Osteoblast (primary cell): ENCODE data around the gene MRPS22. TPM values are rescaled to one million over a fixed set of nuclear protein-coding genes. Genes with fewer than 3 reads are reported as not detected.
A peak's percentile ranks its signal among the peaks of the same experiment; 100 is the strongest.

Experiments
- DNase-seq: peaks from one replicate; pipeline ENCODE4 v3.0.0; 2011; ENCODE audit warnings: low spot score, mixed read lengths; ENCODE audit not compliant: insufficient read length; ENCODE audit errors: missing footprints
- H2AFZ ChIP-seq: 2 replicates; pipeline ENCODE4 v1.6.0; 2011; ENCODE audit warnings: mild to moderate bottlenecking, low read length
- H3K27ac ChIP-seq: 2 replicates; pipeline ENCODE4 v1.5.1; 2011; ENCODE audit warnings: mild to moderate bottlenecking, low read depth, low read length, moderate library complexity
- H3K27me3 ChIP-seq: 2 replicates; pipeline ENCODE4 v1.6.0; 2012; ENCODE audit warnings: mild to moderate bottlenecking, control low read depth, inconsistent platforms, low read length, moderate library complexity; ENCODE audit not compliant: insufficient read depth
- H3K36me3 ChIP-seq: 2 replicates; pipeline ENCODE4 v1.5.1; 2011; ENCODE audit warnings: mild to moderate bottlenecking, low read length, control low read depth, moderate library complexity; ENCODE audit not compliant: insufficient read depth
- H3K4me1 ChIP-seq: 2 replicates; pipeline ENCODE4 v1.5.1; 2011; ENCODE audit warnings: mild to moderate bottlenecking, low read length, control low read depth, moderate library complexity; ENCODE audit not compliant: insufficient read depth
- H3K4me2 ChIP-seq: 2 replicates; pipeline ENCODE4 v1.6.0; 2011; ENCODE audit warnings: mild to moderate bottlenecking, low read length; ENCODE audit not compliant: insufficient read depth
- H3K4me3 ChIP-seq: fragments of 200-600 bp; sonication (generic); 3 replicates; pipeline ENCODE4 v1.5.1; 2012; ENCODE audit warnings: mild to moderate bottlenecking, low read length, inconsistent platforms; ENCODE audit not compliant: insufficient read depth
- H3K79me2 ChIP-seq: 2 replicates; pipeline ENCODE4 v1.6.0; 2012; ENCODE audit warnings: mild to moderate bottlenecking, low read length, control low read depth, inconsistent platforms; ENCODE audit not compliant: insufficient read depth
- H3K9me3 ChIP-seq: 2 replicates; pipeline ENCODE4 v1.5.1; 2011; ENCODE audit warnings: low read depth, low read length, control low read depth
- H4K20me1 ChIP-seq: 2 replicates; pipeline ENCODE4 v1.6.0; 2012; ENCODE audit warnings: mild to moderate bottlenecking, low read length, control low read depth; ENCODE audit not compliant: insufficient read depth
- total RNA-seq: library from RNA; depleted of rRNA; stranded (reverse); fragments of >200 nt; gene quantifications from 2 replicates; pipeline ENCODE4 v1.2.3, GENCODE V29; 2012
- TF ChIP-seq, protein P1 (sequence below): IDR thresholded peaks from 2 replicates; pipeline ENCODE4 v1.5.1; 2011; ENCODE audit warnings: mild to moderate bottlenecking, low read depth, low read length, moderate library complexity; ENCODE audit errors: extremely low read depth

MRPS22 gene
- total RNA-seq, 1 donor = 65.1 TPM

- no peak for DNase-seq
- H2AFZ ChIP-seq = no peak overlapping the region
- H3K4me3 ChIP-seq = peak overlapping the region; percentile 94
- H3K27me3 ChIP-seq = no peaks in the 10 kb centered on the region
- H3K79me2 ChIP-seq = peaks cover 68% of the 10 kb centered on the region
- peaks cover 9% of the 10 kb centered on the region for H3K36me3 ChIP-seq
- H3K4me2 ChIP-seq = peak overlapping the region; percentile 92
- peak overlapping the region; percentile 99 for H3K27ac ChIP-seq
- no peaks in the 10 kb centered on the region for H3K9me3 ChIP-seq
- peaks cover 51% of the 10 kb centered on the region for H4K20me1 ChIP-seq
- peaks cover 27% of the 10 kb centered on the region for H3K4me1 ChIP-seq
- TF ChIP-seq, protein P1, sequence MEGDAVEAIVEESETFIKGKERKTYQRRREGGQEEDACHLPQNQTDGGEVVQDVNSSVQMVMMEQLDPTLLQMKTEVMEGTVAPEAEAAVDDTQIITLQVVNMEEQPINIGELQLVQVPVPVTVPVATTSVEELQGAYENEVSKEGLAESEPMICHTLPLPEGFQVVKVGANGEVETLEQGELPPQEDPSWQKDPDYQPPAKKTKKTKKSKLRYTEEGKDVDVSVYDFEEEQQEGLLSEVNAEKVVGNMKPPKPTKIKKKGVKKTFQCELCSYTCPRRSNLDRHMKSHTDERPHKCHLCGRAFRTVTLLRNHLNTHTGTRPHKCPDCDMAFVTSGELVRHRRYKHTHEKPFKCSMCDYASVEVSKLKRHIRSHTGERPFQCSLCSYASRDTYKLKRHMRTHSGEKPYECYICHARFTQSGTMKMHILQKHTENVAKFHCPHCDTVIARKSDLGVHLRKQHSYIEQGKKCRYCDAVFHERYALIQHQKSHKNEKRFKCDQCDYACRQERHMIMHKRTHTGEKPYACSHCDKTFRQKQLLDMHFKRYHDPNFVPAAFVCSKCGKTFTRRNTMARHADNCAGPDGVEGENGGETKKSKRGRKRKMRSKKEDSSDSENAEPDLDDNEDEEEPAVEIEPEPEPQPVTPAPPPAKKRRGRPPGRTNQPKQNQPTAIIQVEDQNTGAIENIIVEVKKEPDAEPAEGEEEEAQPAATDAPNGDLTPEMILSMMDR = no peak
Observed at GRCh38 chr3:139388077-139388476, 44.3 kb downstream of the MRPS22 start.

DNA sequence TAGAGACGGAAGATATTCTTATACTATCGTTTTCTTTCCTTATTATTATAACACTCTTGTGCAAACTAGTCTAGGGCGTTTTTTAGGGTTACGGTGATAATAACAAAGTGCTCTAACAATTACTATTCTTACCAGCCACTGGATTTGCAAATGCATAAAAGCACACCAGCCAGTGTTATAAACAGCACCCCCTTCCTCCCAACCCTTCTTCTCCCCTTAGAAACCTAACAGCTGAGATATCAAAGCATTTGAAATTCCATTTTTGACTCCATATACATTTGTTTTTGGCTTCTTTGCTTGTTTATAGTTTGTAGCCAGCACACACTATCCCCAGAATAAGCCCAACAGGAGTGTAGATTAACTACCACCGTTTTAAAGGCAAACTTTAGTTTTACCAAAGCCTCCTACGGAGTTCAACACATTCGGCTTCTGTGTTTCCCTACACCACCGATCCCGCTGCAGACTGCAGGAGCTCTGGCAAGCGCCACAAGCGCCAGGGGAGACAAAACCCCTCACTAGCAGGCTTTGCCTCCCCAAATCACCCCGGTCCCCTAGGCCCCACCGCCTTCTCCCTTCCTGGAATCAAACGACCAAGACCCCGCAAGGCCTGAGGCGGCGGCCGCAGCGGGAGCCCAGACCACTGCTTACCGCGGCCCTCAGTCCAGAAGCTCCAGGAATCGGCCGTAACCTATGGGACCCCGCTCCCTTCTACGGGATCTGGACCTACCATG, 45.2 kb downstream of the MRPS22 start:
- H3K4me1 ChIP-seq = peaks cover 27% of the 10 kb centered on the region
- H3K4me2 ChIP-seq = peak overlapping the region; percentile 92
- no peaks in the 10 kb centered on the region for H3K27me3 ChIP-seq
- peaks cover 44% of the 10 kb centered on the region for H4K20me1 ChIP-seq
- peak overlapping the region; percentile 94 for H3K4me3 ChIP-seq
- no peaks in the 10 kb centered on the region for H3K9me3 ChIP-seq
- peak overlapping the region; percentile 99 for H3K27ac ChIP-seq
- TF ChIP-seq, protein P1 = no peak
- H3K79me2 ChIP-seq = peaks cover 60% of the 10 kb centered on the region
- peaks cover 4% of the 10 kb centered on the region for H3K36me3 ChIP-seq
- peak overlapping the region; percentile 87 for H2AFZ ChIP-seq
- DNase-seq = no peak

GRCh38 chr3:139389552-139390368, 45.9 kb downstream of the MRPS22 start, which contains the start of gene COPB2:
COPB2 (minus strand) TSS chr3:139389647; CDS start chr3:139389550, 97 bp downstream.
- no peaks in the 10 kb centered on the region for H3K9me3 ChIP-seq
- H2AFZ ChIP-seq = peak within 1 kb of the TSS; percentile 96
- peaks cover 1% of the 10 kb centered on the region for H3K36me3 ChIP-seq
- TF ChIP-seq, protein P1 = no peak
- H3K4me2 ChIP-seq = peak within 1 kb of the TSS; percentile 92
- H3K27me3 ChIP-seq = no peaks in the 10 kb centered on the region
- peak; percentile 96 for DNase-seq
- H4K20me1 ChIP-seq = peaks cover 36% of the 10 kb centered on the region
- peak within 1 kb of the TSS; percentile 94 for H3K4me3 ChIP-seq
- H3K4me1 ChIP-seq = peaks cover 27% of the 10 kb centered on the region
- H3K79me2 ChIP-seq = peaks cover 52% of the 10 kb centered on the region
- peak within 1 kb of the TSS; percentile 99 for H3K27ac ChIP-seq

DNA sequence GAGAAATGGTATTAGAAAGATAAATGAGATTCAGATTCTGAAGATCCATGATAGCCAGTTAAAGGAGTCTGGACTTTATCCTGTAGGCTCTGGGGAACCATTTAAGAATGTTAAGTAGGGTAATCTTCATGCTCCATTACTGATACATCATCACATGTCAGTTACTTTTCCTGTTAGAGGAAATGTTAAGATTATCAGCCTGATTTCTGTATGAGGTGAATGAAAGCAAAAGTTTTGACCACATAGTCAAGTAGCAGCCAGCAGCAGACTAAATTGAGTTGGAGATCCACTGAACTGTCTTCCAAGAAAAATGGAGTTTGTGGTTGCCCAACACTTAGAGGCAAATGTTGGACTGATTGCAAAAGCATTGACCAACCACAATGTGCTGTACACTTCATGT, 50.3 kb downstream of the MRPS22 start:
- DNase-seq = no peak
- H3K36me3 ChIP-seq = no peaks in the 10 kb centered on the region
- H3K27me3 ChIP-seq = no peaks in the 10 kb centered on the region
- peaks cover 4% of the 10 kb centered on the region for H3K4me1 ChIP-seq
- H2AFZ ChIP-seq = no peak overlapping the region
- TF ChIP-seq, protein P1 = no peak
- H3K9me3 ChIP-seq = no peaks in the 10 kb centered on the region
- peaks cover 9% of the 10 kb centered on the region for H3K79me2 ChIP-seq
- no peak overlapping the region for H3K4me3 ChIP-seq
- H3K4me2 ChIP-seq = no peak overlapping the region
- no peak overlapping the region for H3K27ac ChIP-seq
- H4K20me1 ChIP-seq = peaks cover under 1% of the 10 kb centered on the region
